ELF-1 (cell line): Measurements from ENCODE around the gene GSTO2.

Source experiments
- DNase-seq: peaks from one replicate; pipeline ENCODE4 v3.0.0-alpha.2; 2016; ENCODE audit warnings: low read depth, low spot score

Gene GSTO2

DNA sequence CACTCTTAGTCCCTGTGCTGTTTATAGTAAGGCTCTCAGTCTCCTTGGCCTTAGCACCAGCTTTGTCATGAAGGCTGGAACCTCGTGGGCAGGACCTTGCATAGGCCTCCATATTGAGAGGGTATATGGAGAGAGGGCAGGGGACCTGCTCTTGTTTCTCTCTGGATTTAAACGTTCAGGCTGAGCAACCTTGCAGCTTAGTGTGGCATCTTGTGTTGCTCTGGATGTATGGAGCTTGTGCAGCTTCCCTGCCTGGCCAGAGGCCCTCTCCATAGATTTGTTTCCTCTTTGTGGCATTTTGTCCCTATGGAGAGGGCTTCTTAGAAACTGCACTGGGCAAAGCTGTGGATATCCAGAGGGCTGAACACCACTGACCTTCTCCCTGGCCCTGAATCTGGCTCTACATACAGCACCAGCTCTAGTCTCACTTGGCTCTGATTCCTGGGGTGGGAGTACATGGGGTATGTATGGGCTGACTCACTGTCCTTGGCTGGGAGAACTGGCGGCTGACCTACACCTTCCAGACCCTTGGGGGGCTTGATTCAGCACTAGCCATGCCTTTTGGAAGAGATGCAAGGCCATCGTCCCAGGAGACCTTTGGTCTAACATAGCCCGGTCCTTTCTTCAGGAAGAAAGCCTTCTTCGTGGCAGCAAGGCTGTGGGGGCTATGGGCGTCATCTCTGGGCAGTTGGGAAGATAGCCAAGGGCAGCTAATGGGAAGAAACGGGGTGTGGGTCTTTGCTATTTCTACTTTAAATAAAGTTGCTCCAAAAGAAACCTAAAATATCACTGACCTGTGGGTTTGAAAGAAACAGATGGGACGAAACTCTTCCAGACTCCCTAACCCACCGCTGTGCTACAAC, 38.8 kb downstream of the GSTO2 start:
- no peak for DNase-seq

- no peak for DNase-seq
Measured at GRCh38 chr10:104308439-104308903, 39.5 kb downstream of the GSTO2 start.

GRCh38 chr10:104309980-104310978, 41.3 kb downstream of the GSTO2 start:
- no peak for DNase-seq

GRCh38 chr10:104311184-104311720, 42.3 kb downstream of the GSTO2 start:
- no peak for DNase-seq

- DNase-seq: no peak
Measured at GRCh38 chr10:104314591-104315485, 45.9 kb downstream of the GSTO2 start.

GRCh38 chr10:104315486-104315921, 46.5 kb downstream of the GSTO2 start:
- no peak for DNase-seq

DNA sequence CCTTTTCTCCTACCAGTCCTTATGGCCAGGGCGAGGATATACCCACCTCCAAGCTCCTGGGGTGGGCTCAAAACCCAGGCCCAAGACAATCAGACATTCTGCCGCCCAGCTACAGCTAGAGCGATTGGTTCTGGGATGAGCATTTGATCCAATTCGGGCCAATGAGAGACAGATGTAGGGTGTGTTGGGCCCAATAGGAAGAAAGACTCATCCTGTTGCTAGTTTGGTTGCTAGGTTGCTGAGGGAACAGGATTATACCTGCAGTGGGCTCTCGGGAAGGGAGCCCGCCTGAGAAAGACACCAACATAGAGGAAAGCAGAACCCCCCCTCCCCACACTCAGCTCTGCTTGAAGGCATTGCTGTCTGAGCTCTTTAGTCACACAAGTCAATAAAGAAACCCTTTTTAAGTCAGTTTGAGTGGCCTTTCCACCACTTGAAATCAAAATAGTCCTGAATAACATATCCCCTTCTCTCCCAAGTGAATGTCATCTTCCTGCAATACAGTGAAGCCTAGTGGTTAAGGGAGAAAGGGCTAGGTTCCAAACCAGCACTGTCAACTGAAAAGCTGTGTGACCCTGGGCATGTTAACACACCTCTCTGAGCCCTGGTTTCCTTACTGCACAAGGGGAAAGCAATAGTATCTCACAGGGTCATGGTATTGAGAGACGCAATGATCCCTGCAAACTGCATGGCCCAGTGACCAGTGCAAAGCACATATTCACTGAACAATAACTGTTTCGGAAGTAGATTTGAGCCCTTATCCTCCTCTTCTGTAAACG, 47.5 kb downstream of the GSTO2 start:
- no peak for DNase-seq

DNA sequence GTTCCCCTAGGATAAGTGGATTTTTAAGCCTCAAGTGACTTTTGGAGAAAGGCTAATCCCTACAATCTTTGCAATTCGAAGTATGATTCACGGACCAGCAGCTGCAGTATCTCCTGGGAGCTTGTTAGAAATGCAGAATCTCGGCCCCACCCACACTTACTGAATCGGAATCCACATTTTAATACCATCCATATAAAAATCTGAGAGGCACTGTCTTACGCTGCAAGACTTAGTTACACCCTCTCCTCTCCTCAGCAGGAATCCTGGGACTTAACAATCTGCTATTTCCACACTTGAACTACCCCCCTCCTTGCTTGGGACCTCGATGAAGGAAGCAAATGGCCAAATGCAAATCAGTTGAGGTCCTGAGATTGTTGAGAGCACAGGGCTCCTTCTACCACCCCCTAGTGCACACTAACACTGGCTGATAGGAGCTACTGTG, 48.3 kb downstream of the GSTO2 start:
- DNase-seq: no peak

DNA sequence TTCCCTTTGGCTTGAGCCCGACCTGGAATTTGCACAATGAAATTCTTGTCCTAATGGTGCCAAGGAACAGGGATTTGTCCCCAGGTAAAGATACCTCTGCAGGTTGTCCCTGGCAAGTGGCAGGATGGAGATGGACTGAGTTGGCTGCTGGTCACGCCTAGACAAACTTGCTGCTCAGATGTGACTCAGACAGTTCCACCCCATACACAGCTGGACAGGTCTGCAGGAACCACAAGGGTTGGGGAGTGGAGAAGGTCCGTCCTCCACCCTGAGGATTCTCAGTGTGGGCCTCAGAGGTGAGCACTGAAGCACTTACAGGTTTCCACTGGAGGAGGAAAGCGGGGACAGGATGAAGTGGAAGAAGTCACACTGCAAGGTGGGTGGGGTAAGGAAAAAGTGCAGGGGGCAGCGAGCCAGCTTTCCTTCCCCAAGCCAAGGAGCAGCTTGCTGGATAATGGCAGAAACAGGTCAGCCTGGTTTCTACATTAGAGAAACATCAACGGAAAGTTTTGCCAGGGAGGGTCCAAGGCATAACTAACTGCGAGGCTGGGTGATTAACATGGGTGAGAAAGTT, 48.8 kb downstream of the GSTO2 start:
- no peak for DNase-seq

DNA sequence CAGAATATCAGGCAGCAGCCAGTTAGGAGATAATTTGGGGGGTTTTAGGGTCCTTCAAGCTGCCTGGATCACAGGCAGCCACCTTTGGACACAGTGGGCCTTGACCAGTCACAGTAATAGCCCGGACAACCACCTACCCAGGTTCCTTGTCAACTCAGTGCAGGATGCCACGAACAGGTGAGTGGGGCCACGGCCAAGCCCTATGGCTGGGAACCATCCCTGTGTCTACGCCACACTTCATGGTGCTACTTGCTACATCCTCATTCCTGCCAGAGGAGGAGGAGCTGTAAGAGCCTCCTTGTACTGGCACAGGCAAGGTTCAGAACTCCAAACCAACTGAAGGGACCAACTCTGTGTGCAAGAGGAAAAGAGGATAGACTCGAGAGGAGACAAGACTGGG, 49.3 kb downstream of the GSTO2 start:
- no peak for DNase-seq

- no peak for DNase-seq
Measured at GRCh38 chr10:104318810-104319741, 50.1 kb downstream of the GSTO2 start.

DNA sequence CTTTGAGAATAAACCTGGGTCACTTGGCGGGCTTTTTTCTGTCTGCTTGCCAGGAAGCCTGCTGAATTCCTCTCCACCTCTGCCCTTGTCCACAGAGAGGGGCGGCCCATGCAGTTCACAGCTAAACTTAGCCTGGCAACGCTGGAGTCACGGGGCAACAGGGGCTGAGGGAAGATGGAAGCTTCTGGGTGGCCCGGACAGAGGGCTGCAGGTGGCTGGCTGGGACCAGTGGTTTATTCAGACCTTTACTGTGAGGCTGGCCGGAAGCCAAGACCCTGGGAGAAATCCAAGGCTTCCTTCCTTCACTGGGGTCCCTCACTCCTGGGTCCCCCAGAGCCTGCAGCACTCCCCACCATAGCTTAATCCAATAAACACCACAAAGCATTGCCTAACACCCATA, 52.2 kb downstream of the GSTO2 start:
- no peak for DNase-seq

GRCh38 chr10:104321725-104322415, 52.9 kb downstream of the GSTO2 start:
- no peak for DNase-seq

GRCh38 chr10:104322416-104322782, 53.4 kb downstream of the GSTO2 start:
- no peak for DNase-seq

DNA sequence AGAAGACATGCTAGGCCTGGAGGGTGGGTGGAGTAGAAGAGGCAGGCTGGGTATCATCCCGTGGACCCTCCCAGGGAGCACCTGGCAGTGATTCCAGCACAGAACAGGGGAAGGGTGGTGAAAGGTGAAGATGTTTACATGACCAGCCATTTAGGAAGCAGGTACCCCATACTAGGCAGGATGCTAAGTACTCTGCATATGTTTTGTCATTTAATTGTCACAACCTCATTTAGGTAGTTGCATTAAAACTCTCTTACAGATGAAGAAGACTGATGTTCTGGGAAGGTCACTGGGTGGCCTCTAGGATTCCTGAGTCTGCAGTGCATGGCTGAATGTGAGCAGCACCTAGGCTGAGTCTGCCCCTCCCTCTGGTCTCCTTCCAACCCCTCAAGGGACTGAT, 54.1 kb downstream of the GSTO2 start:
- no peak for DNase-seq

GRCh38 chr10:104323760-104324201, 54.8 kb downstream of the GSTO2 start:
- DNase-seq: no peak

DNA sequence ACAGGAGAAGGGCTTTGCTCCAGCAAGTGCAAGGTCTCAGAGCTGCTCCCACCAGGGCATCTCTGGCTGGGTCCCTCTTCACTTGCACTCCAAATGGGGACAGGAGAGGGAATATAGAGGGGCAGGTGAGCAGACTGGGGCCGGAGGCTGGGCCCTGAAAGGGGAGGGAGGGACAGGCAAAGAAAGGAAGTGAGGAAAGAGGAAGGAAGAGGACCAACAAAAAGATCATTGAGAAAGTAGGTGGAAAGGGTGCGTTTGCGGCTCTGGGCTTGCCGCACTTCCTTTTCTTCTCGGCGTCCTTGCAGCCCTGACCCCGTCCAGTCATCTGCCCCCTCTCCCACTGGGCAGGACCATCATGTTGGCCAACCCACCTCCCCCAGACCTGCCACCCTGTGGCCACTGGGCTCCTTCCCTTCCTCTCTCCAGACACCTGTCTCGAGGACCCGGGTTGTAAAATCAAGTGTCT, 55.3 kb downstream of the GSTO2 start:
- no peak for DNase-seq

GRCh38 chr10:104324931-104325330, 55.9 kb downstream of the GSTO2 start:
- DNase-seq: no peak
